HG02943 (cell line): ENCODE results near the gene NABP2.
"Not testable (repeated sequence)": the region's sequence is repeated elsewhere in the genome, so short reads cannot be mapped to it uniquely, and the experiment has no call there.

Experiments used
- ATAC-seq: cut with Tn5 transposase; IDR thresholded peaks from one replicate; pipeline ENCODE4 v1.9.1; 2021; ENCODE audit warnings: mild to moderate bottlenecking, low read depth, moderate library complexity; ENCODE audit not compliant: unreplicated experiment

Gene NABP2

GRCh38 chr12:56242986-56243385, 18.8 kb downstream of the NABP2 start:
- ATAC-seq: no peak

- ATAC-seq: no peak
Measured at GRCh38 chr12:56243731-56244181, 19.6 kb downstream of the NABP2 start.

- no peak for ATAC-seq
Measured at GRCh38 chr12:56244494-56244893, 20.4 kb downstream of the NABP2 start.

GRCh38 chr12:56247923-56248322, 23.8 kb downstream of the NABP2 start:
- ATAC-seq: no peak

- ATAC-seq: no peak
Measured at GRCh38 chr12:56248711-56249110, 24.6 kb downstream of the NABP2 start.

- no peak for ATAC-seq
Measured at GRCh38 chr12:56252649-56253048, 28.5 kb downstream of the NABP2 start.

GRCh38 chr12:56253091-56253490, 28.9 kb downstream of the NABP2 start:
- no peak for ATAC-seq

GRCh38 chr12:56255671-56256070, 31.5 kb downstream of the NABP2 start:
- no peak for ATAC-seq

- no peak for ATAC-seq
Measured at GRCh38 chr12:56256326-56256960, 32.3 kb downstream of the NABP2 start.

- no peak for ATAC-seq
Measured at GRCh38 chr12:56257071-56257470, 32.9 kb downstream of the NABP2 start.

GRCh38 chr12:56257491-56258067, 33.4 kb downstream of the NABP2 start:
- no peak for ATAC-seq

- peak; percentile 83 for ATAC-seq
Measured at GRCh38 chr12:56258068-56258819, 34.1 kb downstream of the NABP2 start, which contains the start of gene ANKRD52. ANKRD52 (minus strand) TSS chr12:56258384; CDS start chr12:56258269, 115 bp downstream.

GRCh38 chr12:56258820-56259183, 34.7 kb downstream of the NABP2 start:
- no peak for ATAC-seq

- no peak for ATAC-seq
Measured at GRCh38 chr12:56260380-56260779, 36.2 kb downstream of the NABP2 start.

GRCh38 chr12:56260921-56261320, 36.8 kb downstream of the NABP2 start:
- no peak for ATAC-seq

GRCh38 chr12:56261503-56262232, 37.5 kb downstream of the NABP2 start:
- no peak for ATAC-seq

GRCh38 chr12:56262955-56263354, 38.8 kb downstream of the NABP2 start:
- not testable (repeated sequence) for ATAC-seq

- ATAC-seq: not testable (repeated sequence)
Measured at GRCh38 chr12:56266068-56266692, 42.0 kb downstream of the NABP2 start.

GRCh38 chr12:56266693-56267442, 42.7 kb downstream of the NABP2 start, which contains the start of gene COQ10A:
COQ10A (plus strand) TSS chr12:56266942; CDS start chr12:56267119, 177 bp downstream.
- peak; percentile 79 for ATAC-seq
